Measurements from ENCODE around the gene CT47B1.
"Not testable (repeated sequence)": the region's sequence is repeated elsewhere in the genome, so short reads cannot be mapped to it uniquely, and the experiment has no call there.

The CT47B1 gene

GRCh38 chrX:120875766-120876165 is at the start of gene CT47B1:
CT47B1 (minus strand) TSS chrX:120875866; CDS start chrX:120875670, 196 bp downstream.
- DNase-seq = not testable (repeated sequence)

DNA sequence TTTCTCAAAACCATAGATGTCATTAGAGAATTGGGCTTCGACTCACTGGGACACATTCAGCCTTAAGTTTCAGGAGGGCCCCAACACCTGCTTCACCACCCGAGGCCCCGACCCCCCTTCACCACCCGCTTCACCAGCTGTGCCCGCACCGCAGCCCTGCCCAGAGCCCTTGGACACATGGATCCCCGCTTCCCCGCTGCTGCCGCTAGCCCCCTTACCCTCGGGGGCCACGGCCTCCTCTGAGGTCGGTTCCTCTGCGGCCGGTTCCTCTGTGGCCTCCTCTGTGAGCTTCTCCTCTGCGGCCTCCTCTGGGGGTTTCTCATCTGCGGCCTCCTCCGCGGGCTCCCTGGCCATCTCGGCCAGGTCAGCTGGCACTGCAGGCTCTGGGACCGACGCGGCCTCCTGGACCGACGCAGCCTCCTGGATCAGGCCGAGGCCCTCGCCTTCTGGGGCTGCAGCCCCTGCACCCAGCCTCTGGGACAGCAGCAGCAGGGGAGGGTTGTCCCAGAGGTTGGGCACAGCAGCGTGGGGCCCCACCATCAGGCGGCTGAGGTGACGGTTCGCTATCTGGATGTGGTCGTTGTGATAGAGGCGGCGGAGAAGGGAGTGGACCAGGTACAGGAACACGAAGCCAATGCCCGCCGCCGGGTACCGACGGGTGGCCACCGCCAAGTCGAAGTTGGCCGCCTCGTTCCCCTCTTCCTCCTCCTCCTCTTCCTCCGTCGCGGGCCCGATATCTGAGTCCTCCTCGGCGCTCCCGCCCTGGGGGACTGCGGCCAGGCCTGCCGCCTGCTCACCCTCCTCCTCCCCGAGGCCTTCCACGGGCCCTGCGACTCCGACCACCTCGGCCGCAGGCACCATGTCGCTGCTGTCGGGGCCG is 748 bp downstream of the CT47B1 start:
- no peak for DNase-seq

DNA sequence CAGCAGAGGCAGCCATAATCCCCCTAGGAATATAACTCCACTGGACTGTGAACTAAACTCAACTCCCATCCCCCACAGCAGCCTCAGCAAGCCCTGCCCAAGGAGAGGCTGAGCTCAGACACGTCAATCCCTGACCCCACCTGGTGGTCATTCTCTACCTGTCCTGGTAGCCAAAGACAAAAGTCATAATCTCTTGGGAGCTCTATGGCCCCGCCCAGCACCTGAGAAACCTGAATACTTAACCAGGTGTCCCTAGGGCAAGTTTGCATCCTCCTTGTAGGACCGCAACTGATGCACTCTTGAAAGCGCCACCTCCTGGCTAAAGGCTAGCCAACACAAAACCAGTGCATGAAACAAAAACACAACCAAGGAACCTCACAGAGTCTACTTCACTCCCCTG is 18.4 kb downstream of the CT47B1 start:
- no peak for DNase-seq

GRCh38 chrX:120840827-120841226 is 34.8 kb downstream of the CT47B1 start:
- no peak for DNase-seq

DNA sequence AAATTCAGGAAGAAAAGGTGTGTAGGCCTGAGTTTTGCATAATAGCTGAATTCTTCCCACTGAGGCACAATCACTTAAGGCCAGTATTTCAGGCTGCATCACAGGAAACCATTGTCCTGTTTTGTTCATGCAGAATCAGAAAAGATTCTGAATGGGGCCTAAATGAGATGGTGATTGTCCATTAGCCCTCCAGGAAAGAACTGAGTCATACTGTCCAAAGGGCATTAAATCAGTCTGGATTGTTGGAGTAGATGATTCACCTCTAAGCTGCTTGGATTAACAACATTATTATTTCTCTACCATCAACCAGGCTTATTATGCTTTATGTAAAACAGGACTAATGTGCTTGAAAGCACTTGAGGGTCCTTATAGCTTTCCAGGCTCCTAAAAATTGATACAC is 36.2 kb downstream of the CT47B1 start:
- no peak for DNase-seq

DNA sequence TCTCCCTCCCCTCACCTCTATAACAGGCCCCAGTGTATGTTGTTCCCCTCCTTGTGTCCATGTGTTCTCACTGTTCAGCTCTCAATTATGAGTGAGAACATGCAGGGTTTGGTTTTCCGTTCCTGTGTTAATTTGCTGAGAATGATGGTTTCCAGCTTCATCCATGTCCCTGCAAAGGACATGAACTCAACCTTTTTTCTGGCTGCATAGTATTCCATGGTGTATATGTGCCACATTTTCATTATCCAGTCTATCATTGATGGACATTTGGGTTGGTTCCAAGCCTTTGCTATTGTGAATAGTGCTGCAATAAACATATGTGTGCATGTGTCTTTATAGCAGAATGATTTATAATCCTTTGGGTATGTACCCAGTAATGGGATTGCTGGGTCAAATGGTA is 48.5 kb downstream of the CT47B1 start:
- not testable (repeated sequence) for DNase-seq

DNA sequence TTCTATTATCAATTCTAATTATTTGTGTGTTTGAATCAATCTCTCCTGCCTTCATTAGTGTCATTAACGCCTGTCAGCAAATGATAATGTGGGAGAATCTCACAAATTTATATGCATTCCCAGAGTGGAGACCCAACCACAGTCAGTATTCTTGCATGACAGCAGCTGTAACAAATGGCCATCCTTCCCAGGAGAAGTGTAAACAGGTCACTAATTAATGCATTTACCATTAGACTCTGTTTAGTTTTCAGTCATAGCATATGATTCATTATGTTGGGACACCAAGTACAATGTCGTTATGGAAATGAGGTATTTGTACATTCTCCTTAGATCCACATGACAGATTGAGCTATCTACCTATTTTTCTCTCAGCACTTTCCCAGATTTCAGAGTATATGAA is 50.5 kb downstream of the CT47B1 start:
- DNase-seq = no peak

- DNase-seq = no peak
Observed at GRCh38 chrX:120824021-120824420, 51.6 kb downstream of the CT47B1 start.

GRCh38 chrX:120823556-120823955 is 52.1 kb downstream of the CT47B1 start:
- DNase-seq = no peak

Data from GOT3 (cell line).